T-helper 2 cell treated with Interferon-gamma antibody and Interleukin-4, amounts not matched to agents 5 μg/mL and 100 μg/mL, for 36 hours (primary cell): ENCODE measurements around the gene MGAT5.

Experiments used
- DNase-seq: peaks from one replicate; pipeline ENCODE4 v3.0.0; 2021; ENCODE audit warnings: low spot score
- H3K27ac Mint-ChIP-seq: one replicate; pipeline ENCODE4 v1.8.0; 2021; ENCODE audit warnings: mild to moderate bottlenecking, mixed read lengths
- H3K27me3 Mint-ChIP-seq: one replicate; pipeline ENCODE4 v1.8.0; 2021; ENCODE audit warnings: low read depth, mixed read lengths
- H3K36me3 Mint-ChIP-seq: one replicate; pipeline ENCODE4 v1.8.0; 2021; ENCODE audit warnings: low read depth, mixed read lengths
- H3K4me1 Mint-ChIP-seq: one replicate; pipeline ENCODE4 v1.8.0; 2021; ENCODE audit warnings: low read depth, mixed read lengths
- H3K4me3 Mint-ChIP-seq: one replicate; pipeline ENCODE4 v1.8.0; 2022; ENCODE audit warnings: mild to moderate bottlenecking, moderate library complexity, mixed read lengths
- H3K9me3 Mint-ChIP-seq: one replicate; pipeline ENCODE4 v1.8.0; 2021; ENCODE audit warnings: mixed read lengths

MGAT5 gene

GRCh38 chr2:134271758-134272157, 17.9 kb downstream of the MGAT5 start:
- H3K9me3 Mint-ChIP-seq: no peaks in the 10 kb centered on the region
- no peak overlapping the region for H3K4me3 Mint-ChIP-seq
- H3K36me3 Mint-ChIP-seq: peaks cover 2% of the 10 kb centered on the region
- no peaks in the 10 kb centered on the region for H3K4me1 Mint-ChIP-seq
- H3K27ac Mint-ChIP-seq: no peak overlapping the region
- H3K27me3 Mint-ChIP-seq: peaks cover 44% of the 10 kb centered on the region
- DNase-seq: no peak

GRCh38 chr2:134272806-134273205, 18.9 kb downstream of the MGAT5 start:
- no peak for DNase-seq
- H3K27ac Mint-ChIP-seq: no peak overlapping the region
- no peaks in the 10 kb centered on the region for H3K9me3 Mint-ChIP-seq
- H3K4me1 Mint-ChIP-seq: no peaks in the 10 kb centered on the region
- peaks cover 42% of the 10 kb centered on the region for H3K27me3 Mint-ChIP-seq
- H3K4me3 Mint-ChIP-seq: no peak overlapping the region
- H3K36me3 Mint-ChIP-seq: peaks cover 2% of the 10 kb centered on the region

- Mint-ChIP-seq H3K4me3 (no peak overlapping the region), H3K9me3 (no peaks in the 10 kb centered on the region), H3K27ac (no peak overlapping the region), H3K4me1 (no peaks in the 10 kb centered on the region), H3K36me3 (peaks cover 2% of the 10 kb centered on the region), H3K27me3 (peaks cover 40% of the 10 kb centered on the region)
- no peak for DNase-seq
Observed at GRCh38 chr2:134273256-134273983, 19.5 kb downstream of the MGAT5 start.

- no peak for DNase-seq
- peaks cover 2% of the 10 kb centered on the region for H3K36me3 Mint-ChIP-seq
- H3K27me3 Mint-ChIP-seq: peaks cover 43% of the 10 kb centered on the region
- no peak overlapping the region for H3K27ac Mint-ChIP-seq
- H3K4me1 Mint-ChIP-seq: no peaks in the 10 kb centered on the region
- H3K9me3 Mint-ChIP-seq: no peaks in the 10 kb centered on the region
- no peak overlapping the region for H3K4me3 Mint-ChIP-seq
Observed at GRCh38 chr2:134274121-134274520, 20.2 kb downstream of the MGAT5 start.

GRCh38 chr2:134275058-134275862, 21.4 kb downstream of the MGAT5 start:
- H3K4me1 Mint-ChIP-seq: no peaks in the 10 kb centered on the region
- no peaks in the 10 kb centered on the region for H3K9me3 Mint-ChIP-seq
- no peak overlapping the region for H3K27ac Mint-ChIP-seq
- H3K4me3 Mint-ChIP-seq: no peak overlapping the region
- peaks cover 1% of the 10 kb centered on the region for H3K36me3 Mint-ChIP-seq
- DNase-seq: no peak
- peaks cover 45% of the 10 kb centered on the region for H3K27me3 Mint-ChIP-seq

GRCh38 chr2:134276381-134277172, 22.7 kb downstream of the MGAT5 start:
- no peaks in the 10 kb centered on the region for H3K36me3 Mint-ChIP-seq
- no peaks in the 10 kb centered on the region for H3K9me3 Mint-ChIP-seq
- DNase-seq: no peak
- H3K4me1 Mint-ChIP-seq: peaks cover 1% of the 10 kb centered on the region
- H3K27me3 Mint-ChIP-seq: peaks cover 51% of the 10 kb centered on the region
- H3K27ac Mint-ChIP-seq: no peak overlapping the region
- no peak overlapping the region for H3K4me3 Mint-ChIP-seq

GRCh38 chr2:134277223-134277622, 23.4 kb downstream of the MGAT5 start:
- no peak for DNase-seq
- peaks cover 52% of the 10 kb centered on the region for H3K27me3 Mint-ChIP-seq
- peaks cover 8% of the 10 kb centered on the region for H3K4me1 Mint-ChIP-seq
- H3K27ac Mint-ChIP-seq: no peak overlapping the region
- no peaks in the 10 kb centered on the region for H3K36me3 Mint-ChIP-seq
- no peak overlapping the region for H3K4me3 Mint-ChIP-seq
- no peaks in the 10 kb centered on the region for H3K9me3 Mint-ChIP-seq

- Mint-ChIP-seq H3K4me3 (no peak overlapping the region), H3K27me3 (peaks cover 50% of the 10 kb centered on the region), H3K27ac (no peak overlapping the region), H3K4me1 (peaks cover 21% of the 10 kb centered on the region), H3K9me3 (no peaks in the 10 kb centered on the region), H3K36me3 (peaks cover 5% of the 10 kb centered on the region)
- DNase-seq: no peak
Observed at GRCh38 chr2:134278553-134278952, 24.7 kb downstream of the MGAT5 start.

GRCh38 chr2:134279417-134279816, 25.5 kb downstream of the MGAT5 start:
- H3K27me3 Mint-ChIP-seq: peaks cover 47% of the 10 kb centered on the region
- H3K4me3 Mint-ChIP-seq: no peak overlapping the region
- H3K9me3 Mint-ChIP-seq: no peaks in the 10 kb centered on the region
- peaks cover 9% of the 10 kb centered on the region for H3K36me3 Mint-ChIP-seq
- H3K27ac Mint-ChIP-seq: no peak overlapping the region
- no peak for DNase-seq
- peaks cover 28% of the 10 kb centered on the region for H3K4me1 Mint-ChIP-seq

GRCh38 chr2:134280231-134280630, 26.4 kb downstream of the MGAT5 start:
- no peaks in the 10 kb centered on the region for H3K9me3 Mint-ChIP-seq
- no peak for DNase-seq
- peaks cover 12% of the 10 kb centered on the region for H3K36me3 Mint-ChIP-seq
- H3K27ac Mint-ChIP-seq: no peak overlapping the region
- no peak overlapping the region for H3K4me3 Mint-ChIP-seq
- H3K27me3 Mint-ChIP-seq: peaks cover 50% of the 10 kb centered on the region
- peaks cover 28% of the 10 kb centered on the region for H3K4me1 Mint-ChIP-seq

- Mint-ChIP-seq H3K4me3 (no peak overlapping the region), H3K4me1 (peaks cover 28% of the 10 kb centered on the region), H3K27ac (no peak overlapping the region), H3K36me3 (peaks cover 14% of the 10 kb centered on the region), H3K9me3 (no peaks in the 10 kb centered on the region), H3K27me3 (peaks cover 52% of the 10 kb centered on the region)
- no peak for DNase-seq
Observed at GRCh38 chr2:134280726-134281125, 26.9 kb downstream of the MGAT5 start.

GRCh38 chr2:134281815-134282419, 28.0 kb downstream of the MGAT5 start:
- Mint-ChIP-seq H3K9me3 (no peaks in the 10 kb centered on the region), H3K4me1 (peaks cover 35% of the 10 kb centered on the region), H3K27ac (no peak overlapping the region), H3K36me3 (peaks cover 18% of the 10 kb centered on the region), H3K4me3 (peak overlapping the region; percentile 71), H3K27me3 (peaks cover 53% of the 10 kb centered on the region)
- DNase-seq: no peak

- Mint-ChIP-seq H3K9me3 (no peaks in the 10 kb centered on the region), H3K4me1 (peaks cover 42% of the 10 kb centered on the region), H3K4me3 (peak overlapping the region; percentile 71), H3K36me3 (peaks cover 20% of the 10 kb centered on the region), H3K27ac (peak overlapping the region; percentile 38), H3K27me3 (peaks cover 50% of the 10 kb centered on the region)
- peak; percentile 30 for DNase-seq
Observed at GRCh38 chr2:134282629-134283400, 28.9 kb downstream of the MGAT5 start.
